Uterus (tissue), 2 donors: ENCODE results near the gene TMF1.

Source experiments
- POLR2A ChIP-seq, 2 donors: fragments of 450-650 bp; IDR thresholded peaks; one replicate each; pipeline ENCODE4 v1.6.1; 2016; ENCODE audit warnings: antibody characterized with exemption in 2 of 2, mild to moderate bottlenecking in 1 of 2, moderate library complexity in 1 of 2
- TF ChIP-seq, protein P1 (sequence below), 4 experiments: fragments of 200-600 bp in 2 of 4; fragments of 450-650 bp in 2 of 4; sonication (generic) in 2 of 4; IDR thresholded peaks; one replicate each; pipeline ENCODE4 v1.5.1; 2016 to 2019; ENCODE audit warnings: antibody characterized with exemption in 4 of 4, mild to moderate bottlenecking in 2 of 4, moderate library complexity in 1 of 4

GRCh38 chr3:69066121-69066520, 14.0 kb upstream of the TMF1 start:
- TF ChIP-seq, protein P1, sequence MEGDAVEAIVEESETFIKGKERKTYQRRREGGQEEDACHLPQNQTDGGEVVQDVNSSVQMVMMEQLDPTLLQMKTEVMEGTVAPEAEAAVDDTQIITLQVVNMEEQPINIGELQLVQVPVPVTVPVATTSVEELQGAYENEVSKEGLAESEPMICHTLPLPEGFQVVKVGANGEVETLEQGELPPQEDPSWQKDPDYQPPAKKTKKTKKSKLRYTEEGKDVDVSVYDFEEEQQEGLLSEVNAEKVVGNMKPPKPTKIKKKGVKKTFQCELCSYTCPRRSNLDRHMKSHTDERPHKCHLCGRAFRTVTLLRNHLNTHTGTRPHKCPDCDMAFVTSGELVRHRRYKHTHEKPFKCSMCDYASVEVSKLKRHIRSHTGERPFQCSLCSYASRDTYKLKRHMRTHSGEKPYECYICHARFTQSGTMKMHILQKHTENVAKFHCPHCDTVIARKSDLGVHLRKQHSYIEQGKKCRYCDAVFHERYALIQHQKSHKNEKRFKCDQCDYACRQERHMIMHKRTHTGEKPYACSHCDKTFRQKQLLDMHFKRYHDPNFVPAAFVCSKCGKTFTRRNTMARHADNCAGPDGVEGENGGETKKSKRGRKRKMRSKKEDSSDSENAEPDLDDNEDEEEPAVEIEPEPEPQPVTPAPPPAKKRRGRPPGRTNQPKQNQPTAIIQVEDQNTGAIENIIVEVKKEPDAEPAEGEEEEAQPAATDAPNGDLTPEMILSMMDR (IDR thresholded peaks at IDR 0.05), result no peak
- TF ChIP-seq POLR2A (IDR thresholded peaks at IDR 0.05), result no peak
